H9 (cell line): ENCODE measurements around the gene RNF157. TPM values are rescaled to one million over a fixed set of nuclear protein-coding genes. Genes with fewer than 3 reads are reported as not detected.
"Not testable (repeated sequence)": the region's sequence is repeated elsewhere in the genome, so short reads cannot be mapped to it uniquely, and the experiment has no call there.

Source experiments
- DNase-seq: peaks from one replicate; pipeline ENCODE4 v3.0.0-alpha.2; 2017
- H2AFZ ChIP-seq: one replicate; pipeline ENCODE4 v1.6.1; 2013; ENCODE audit warnings: mild to moderate bottlenecking, low read length, control low read depth, moderate library complexity
- H2AK5ac ChIP-seq: 2 replicates; pipeline ENCODE4 v1.6.1; 2013; ENCODE audit warnings: low read length, control low read depth, mixed read lengths; ENCODE audit not compliant: insufficient read length
- H2BK120ac ChIP-seq: one replicate; pipeline ENCODE4 v1.6.1; 2013; ENCODE audit warnings: low read depth, mild to moderate bottlenecking, low read length, control low read depth, inconsistent platforms; ENCODE audit not compliant: poor library complexity, severe bottlenecking
- H2BK12ac ChIP-seq: 2 replicates; pipeline ENCODE4 v1.6.1; 2013; ENCODE audit warnings: low read length, control low read depth, mixed read lengths, low read depth; ENCODE audit not compliant: insufficient read length
- H2BK15ac ChIP-seq: 2 replicates; pipeline ENCODE4 v1.6.1; 2013; ENCODE audit warnings: low read depth, low read length, control low read depth
- H2BK20ac ChIP-seq: one replicate; pipeline ENCODE4 v1.6.1; 2013; ENCODE audit warnings: low read depth, mild to moderate bottlenecking, low read length, control low read depth, inconsistent platforms; ENCODE audit not compliant: poor library complexity, severe bottlenecking
- H2BK5ac ChIP-seq: 2 replicates; pipeline ENCODE4 v1.6.1; 2013; ENCODE audit warnings: low read length, control low read depth, mixed read lengths; ENCODE audit not compliant: insufficient read length
- H3K14ac ChIP-seq: 2 replicates; pipeline ENCODE4 v1.6.1; 2013; ENCODE audit warnings: low read length, control low read depth; ENCODE audit not compliant: insufficient read depth
- H3K18ac ChIP-seq: 2 replicates; pipeline ENCODE4 v1.6.1; 2013; ENCODE audit warnings: low read depth, mild to moderate bottlenecking, mixed read lengths, low read length, control low read depth; ENCODE audit not compliant: insufficient read length
- H3K23ac ChIP-seq: 2 replicates; pipeline ENCODE4 v1.6.1; 2013; ENCODE audit warnings: low read length, control low read depth, mixed read lengths, low read depth; ENCODE audit not compliant: insufficient read length
- H3K23me2 ChIP-seq: 2 replicates; pipeline ENCODE4 v1.6.1; 2013; ENCODE audit warnings: low read depth, mild to moderate bottlenecking, mixed read lengths, low read length, control low read depth; ENCODE audit not compliant: insufficient read length, poor library complexity, severe bottlenecking
- H3K27ac ChIP-seq: 2 replicates; pipeline ENCODE4 v1.5.1; 2013; ENCODE audit warnings: low read length, control low read depth, mixed read lengths, low read depth; ENCODE audit not compliant: insufficient read length
- H3K27me3 ChIP-seq: 2 replicates; pipeline ENCODE4 v1.6.1; 2013; ENCODE audit warnings: low read length, control low read depth, inconsistent platforms; ENCODE audit not compliant: insufficient read depth
- H3K4ac ChIP-seq: 2 replicates; pipeline ENCODE4 v1.6.1; 2013; ENCODE audit warnings: low read depth, mild to moderate bottlenecking, control low read depth, inconsistent platforms, low read length, moderate library complexity
- H3K4me1 ChIP-seq: 2 replicates; pipeline ENCODE4 v1.6.1; 2013; ENCODE audit warnings: low read length, control low read depth, inconsistent platforms; ENCODE audit not compliant: insufficient read depth
- H3K4me2 ChIP-seq: 2 replicates; pipeline ENCODE4 v1.6.1; 2013; ENCODE audit warnings: low read length, control low read depth, mixed read lengths; ENCODE audit not compliant: insufficient read length, insufficient read depth
- H3K56ac ChIP-seq: 2 replicates; pipeline ENCODE4 v1.6.1; 2013; ENCODE audit warnings: low read depth, mild to moderate bottlenecking, mixed read lengths, low read length, control low read depth; ENCODE audit not compliant: insufficient read length
- H3K79me1 ChIP-seq: 2 replicates; pipeline ENCODE4 v1.6.1; 2013; ENCODE audit warnings: low read depth, mild to moderate bottlenecking, moderate library complexity, low read length, control low read depth, inconsistent platforms; ENCODE audit not compliant: insufficient read depth, poor library complexity, severe bottlenecking
- H3K79me2 ChIP-seq: 2 replicates; pipeline ENCODE4 v1.6.1; 2013; ENCODE audit warnings: low read length, control low read depth, inconsistent platforms; ENCODE audit not compliant: insufficient read depth
- H3K9ac ChIP-seq: 2 replicates; pipeline ENCODE4 v1.6.1; 2013; ENCODE audit warnings: low read length, control low read depth, mixed read lengths; ENCODE audit not compliant: insufficient read length; ENCODE audit errors: extremely low read depth
- H3K9me3 ChIP-seq: one replicate; pipeline ENCODE4 v1.6.1; 2013; ENCODE audit warnings: low read depth, low read length, inconsistent platforms; ENCODE audit not compliant: control insufficient read depth
- H3T11ph ChIP-seq: one replicate; pipeline ENCODE4 v1.6.1; 2013; ENCODE audit warnings: mild to moderate bottlenecking, low read length, control low read depth, inconsistent platforms
- H4K20me1 ChIP-seq: one replicate; pipeline ENCODE4 v1.6.1; 2013; ENCODE audit not compliant: control insufficient read depth, insufficient read length, insufficient read depth
- H4K5ac ChIP-seq: 2 replicates; pipeline ENCODE4 v1.6.1; 2013; ENCODE audit warnings: low read depth, mild to moderate bottlenecking, mixed read lengths, low read length, control low read depth; ENCODE audit not compliant: insufficient read length
- H4K8ac ChIP-seq: replicated peaks from 2 replicates; pipeline ENCODE4 v1.6.1; 2013; ENCODE audit warnings: low read length, control low read depth, mixed read lengths, low read depth; ENCODE audit not compliant: insufficient read length
- H4K91ac ChIP-seq: 2 replicates; pipeline ENCODE4 v1.6.1; 2013; ENCODE audit warnings: low read depth, mild to moderate bottlenecking, moderate library complexity, mixed read lengths, low read length, control low read depth; ENCODE audit not compliant: insufficient read length
- H3K27ac Mint-ChIP-seq, 3 experiments: 2 replicates in 2 of 3; 3 replicates in 1 of 3; pipeline ENCODE4 v1.8.0; 2020 to 2021; ENCODE audit warnings: mixed read lengths in 3 of 3, mild to moderate bottlenecking in 1 of 3, moderate library complexity in 1 of 3
- H3K27me3 Mint-ChIP-seq: 2 replicates; pipeline ENCODE4 v1.8.0; 2021; ENCODE audit warnings: low read depth, mild to moderate bottlenecking, moderate library complexity, mixed read lengths
- H3K36me3 Mint-ChIP-seq, 3 experiments: 2 replicates in 2 of 3; 3 replicates in 1 of 3; pipeline ENCODE4 v1.8.0; 2020 to 2021; ENCODE audit warnings: low read depth in 3 of 3, mixed read lengths in 3 of 3; ENCODE audit not compliant: insufficient read depth in 1 of 3
- H3K4me1 Mint-ChIP-seq, 2 experiments: 2 replicates each; pipeline ENCODE4 v1.8.0; 2020; ENCODE audit warnings: mixed read lengths in 2 of 2
- H3K4me3 Mint-ChIP-seq, 2 experiments: 2 replicates in 1 of 2; 3 replicates in 1 of 2; pipeline ENCODE4 v1.8.0; 2020 to 2021; ENCODE audit warnings: mild to moderate bottlenecking in 2 of 2, mixed read lengths in 2 of 2, moderate library complexity in 1 of 2
- H3K9me3 Mint-ChIP-seq, 2 experiments: 2 replicates in 1 of 2; 3 replicates in 1 of 2; pipeline ENCODE4 v1.8.0; 2020; ENCODE audit warnings: mild to moderate bottlenecking in 2 of 2, mixed read lengths in 2 of 2, moderate library complexity in 1 of 2
- CTCF ChIP-seq: fragments of 200-600 bp; sonication (generic); conservative IDR thresholded peaks from 3 replicates; pipeline ENCODE4 v1.8.0; 2021; ENCODE audit warnings: antibody characterized with exemption, mild to moderate bottlenecking
- WGBS: extraction: QIAGEN DNeasy Blood & Tissue Kit; methylation state at CpG from one replicate; pipeline ENCODE4 v1.1.7; 2013; ENCODE audit warnings: missing lambda C conversion rate, low lambda C conversion rate, mixed read lengths; ENCODE audit not compliant: insufficient read length; ENCODE audit errors: extremely low coverage; 5-methylcytosine and 5-hydroxymethylcytosine counted together
- total RNA-seq: library from RNA; stranded (reverse); gene quantifications from 2 replicates; pipeline ENCODE4 v1.2.1, GENCODE V29; 2021

Gene RNF157
- total RNA-seq, 1 experiment from 2014 or later, result 9.9 TPM

- H2AFZ ChIP-seq, result no peak overlapping the region
- H3K14ac ChIP-seq, result no peak overlapping the region
- no peak overlapping the region for H3K4ac ChIP-seq
- no peaks in the 10 kb centered on the region for H3K23me2 ChIP-seq
- Mint-ChIP-seq H3K4me1 (peaks cover 9 to 13% of the 10 kb centered on the region in 2 experiments), H3K4me3 (no peak overlapping the region), H3K27ac (peak overlapping the region in 1 of 3 experiments; percentile 92; a peak in 2 of 7 replicates), H3K27me3 (peaks cover 35% of the 10 kb centered on the region), H3K9me3 (no peaks in the 10 kb centered on the region), H3K36me3 (no peaks in the 10 kb centered on the region)
- no peak overlapping the region for H4K91ac ChIP-seq
- H3K79me1 ChIP-seq, result no peaks in the 10 kb centered on the region
- no peak overlapping the region for H2AK5ac ChIP-seq
- no peak for TF ChIP-seq CTCF
- no CpG with 5 or more reads among the region's 7 CpGs for WGBS
- no peak overlapping the region for H2BK20ac ChIP-seq
- H3K18ac ChIP-seq, result no peak overlapping the region
- H3K9ac ChIP-seq, result no peak overlapping the region
- no peak overlapping the region for H2BK12ac ChIP-seq
- H3K9me3 ChIP-seq, result no peaks in the 10 kb centered on the region
- peaks cover 4% of the 10 kb centered on the region; the same call in 1 of the 2 replicates for H3K27me3 ChIP-seq
- no peak for DNase-seq
- no peak overlapping the region for H3K27ac ChIP-seq
- H2BK15ac ChIP-seq, result no peak overlapping the region
- H3K23ac ChIP-seq, result no peak overlapping the region
- no peak overlapping the region for H4K8ac ChIP-seq
- no peak overlapping the region for H3K4me2 ChIP-seq
- H2BK5ac ChIP-seq, result no peak overlapping the region
- no peak overlapping the region for H3T11ph ChIP-seq
- H3K56ac ChIP-seq, result no peak overlapping the region
- H4K5ac ChIP-seq, result no peak overlapping the region
- H3K4me1 ChIP-seq, result no peaks in the 10 kb centered on the region
- H3K79me2 ChIP-seq, result no peaks in the 10 kb centered on the region
- no peaks in the 10 kb centered on the region for H4K20me1 ChIP-seq
- no peak overlapping the region for H2BK120ac ChIP-seq
Measured at GRCh38 chr17:76246080-76247066, 6.1 kb upstream of the RNF157 start.

- H2BK120ac ChIP-seq, H3K14ac ChIP-seq, H3K79me1 ChIP-seq, H3K9me3 ChIP-seq, H3K4me1 ChIP-seq, H2AFZ ChIP-seq, H3K9me3 Mint-ChIP-seq, H4K20me1 ChIP-seq, H4K91ac ChIP-seq, H3K56ac ChIP-seq, H3K18ac ChIP-seq, H2BK15ac ChIP-seq, H3K27ac ChIP-seq, H2AK5ac ChIP-seq, H2BK20ac ChIP-seq, H3K23me2 ChIP-seq, H3T11ph ChIP-seq, H3K27ac Mint-ChIP-seq, H3K4me3 Mint-ChIP-seq, H2BK12ac ChIP-seq, H4K5ac ChIP-seq, H3K27me3 ChIP-seq, DNase-seq, H3K9ac ChIP-seq, H2BK5ac ChIP-seq, H3K4ac ChIP-seq, H3K79me2 ChIP-seq, H3K36me3 Mint-ChIP-seq, H3K4me2 ChIP-seq, H4K8ac ChIP-seq, H3K23ac ChIP-seq: not testable (repeated sequence)
- no CpG with 5 or more reads among the region's 8 CpGs for WGBS
- Mint-ChIP-seq H3K27me3 (peaks cover 46% of the 10 kb centered on the region), H3K4me1 (peaks cover 14 to 19% of the 10 kb centered on the region in 2 experiments)
Measured at GRCh38 chr17:76244721-76245120, 4.4 kb upstream of the RNF157 start.
